Central memory CD8-positive, alpha-beta T cell (primary cell): ENCODE data around the gene LMF2.

Experiments
- ATAC-seq: fragments of 150-1000 bp; cut with Tn5 transposase; replicated peaks from 2 replicates; pipeline ENCODE4 v1.10.0; 2022; ENCODE audit warnings: mild to moderate bottlenecking, moderate FRiP score, moderate number of reproducible peaks; ENCODE audit not compliant: poor library complexity, severe bottlenecking; ENCODE audit errors: extremely low read depth
- DNase-seq, 2 donors: peaks; one replicate each; pipeline ENCODE4 v3.0.0; 2021; ENCODE audit warnings: low spot score in 2 of 2
- H3K27ac Mint-ChIP-seq: one replicate; pipeline ENCODE4 v1.8.0; 2022; ENCODE audit warnings: low read depth, mild to moderate bottlenecking, moderate library complexity, mixed read lengths
- H3K27me3 Mint-ChIP-seq: one replicate; pipeline ENCODE4 v1.8.0; 2022; ENCODE audit warnings: mixed read lengths
- H3K36me3 Mint-ChIP-seq: one replicate; pipeline ENCODE4 v1.8.0; 2022; ENCODE audit warnings: mild to moderate bottlenecking, moderate library complexity, mixed read lengths; ENCODE audit not compliant: insufficient read depth
- H3K4me1 Mint-ChIP-seq: one replicate; pipeline ENCODE4 v1.8.0; 2022; ENCODE audit warnings: mixed read lengths
- H3K4me3 Mint-ChIP-seq: one replicate; pipeline ENCODE4 v1.8.0; 2022; ENCODE audit warnings: mild to moderate bottlenecking, moderate library complexity, mixed read lengths
- H3K9me3 Mint-ChIP-seq: one replicate; pipeline ENCODE4 v1.8.0; 2022; ENCODE audit warnings: mixed read lengths

The LMF2 gene

DNA sequence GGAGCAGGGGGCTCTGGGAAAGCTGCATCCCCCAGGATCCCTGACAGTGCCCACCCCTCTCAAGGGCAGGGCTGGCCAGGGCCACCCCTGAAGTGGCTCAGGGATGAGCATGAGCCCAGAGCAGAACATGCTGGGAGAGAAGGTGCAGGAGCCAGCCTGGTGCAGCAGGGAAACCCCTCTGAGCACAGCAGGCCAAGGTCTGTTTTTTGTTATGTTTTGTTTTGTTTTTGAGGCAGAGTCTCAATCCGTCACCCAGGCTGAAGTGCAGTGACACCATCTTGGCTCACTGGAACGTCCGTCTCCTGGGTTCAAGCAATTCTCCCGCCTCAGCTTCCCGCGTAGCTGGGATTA lies 31.9 kb downstream of the LMF2 start:
- peaks cover 41% of the 10 kb centered on the region for H3K4me1 Mint-ChIP-seq
- peak overlapping the region; percentile 68 for H3K4me3 Mint-ChIP-seq
- ATAC-seq (no peak), DNase-seq (no peak)
- H3K27ac Mint-ChIP-seq: peak overlapping the region; percentile 41
- no peaks in the 10 kb centered on the region for H3K27me3 Mint-ChIP-seq
- no peaks in the 10 kb centered on the region for H3K9me3 Mint-ChIP-seq
- peaks cover 12% of the 10 kb centered on the region for H3K36me3 Mint-ChIP-seq

GRCh38 chr22:50474710-50475651 lies 32.5 kb downstream of the LMF2 start, which contains the start of gene SBF1:
Gene SBF1, minus strand, starts transcription at chr22:50475035. Its CDS starts 195 bp downstream, at chr22:50474840.
- peak; percentile 76 to 77 for DNase-seq
- H3K4me3 Mint-ChIP-seq: peak within 1 kb of the TSS; percentile 91
- H3K27ac Mint-ChIP-seq: peak within 1 kb of the TSS; percentile 88
- H3K27me3 Mint-ChIP-seq: no peaks in the 10 kb centered on the region
- peaks cover 16% of the 10 kb centered on the region for H3K36me3 Mint-ChIP-seq
- H3K4me1 Mint-ChIP-seq: peaks cover 48% of the 10 kb centered on the region
- no peaks in the 10 kb centered on the region for H3K9me3 Mint-ChIP-seq
- ATAC-seq: peak; percentile 55

- H3K27me3 Mint-ChIP-seq: no peaks in the 10 kb centered on the region
- H3K9me3 Mint-ChIP-seq: no peaks in the 10 kb centered on the region
- ATAC-seq (no peak), DNase-seq (no peak)
- peak overlapping the region; percentile 88 for H3K27ac Mint-ChIP-seq
- peaks cover 57% of the 10 kb centered on the region for H3K4me1 Mint-ChIP-seq
- peak overlapping the region; percentile 91 for H3K4me3 Mint-ChIP-seq
- peaks cover 22% of the 10 kb centered on the region for H3K36me3 Mint-ChIP-seq
Measured at GRCh38 chr22:50473855-50474671, 33.4 kb downstream of the LMF2 start.

DNA sequence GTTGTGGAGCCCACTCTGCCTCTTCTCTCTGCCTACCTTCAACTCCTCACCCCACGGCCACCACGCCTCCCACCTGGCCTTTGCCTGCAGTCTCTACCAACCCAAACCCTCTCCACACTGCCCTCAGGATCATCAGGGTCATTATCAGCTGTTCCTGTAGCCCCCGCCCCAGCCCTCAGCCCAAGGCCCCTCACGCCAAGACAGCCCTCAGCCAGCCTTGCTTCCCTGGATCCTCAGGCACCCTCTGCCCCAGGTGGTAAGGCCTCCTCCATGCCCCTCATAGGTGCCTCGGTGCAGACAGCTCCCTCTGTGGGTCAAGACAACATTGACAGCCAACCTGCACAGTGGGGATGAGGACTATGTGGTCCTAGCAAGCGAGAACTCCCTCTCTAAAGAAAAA lies 34.4 kb downstream of the LMF2 start:
- Mint-ChIP-seq H3K36me3 (peaks cover 24% of the 10 kb centered on the region), H3K4me3 (peak overlapping the region; percentile 91), H3K4me1 (peaks cover 65% of the 10 kb centered on the region), H3K27ac (peak overlapping the region; percentile 88), H3K9me3 (no peaks in the 10 kb centered on the region), H3K27me3 (no peaks in the 10 kb centered on the region)
- DNase-seq (peak in 1 of 2 donors; percentile 32), ATAC-seq (no peak)

- H3K27me3 Mint-ChIP-seq: no peaks in the 10 kb centered on the region
- H3K9me3 Mint-ChIP-seq: no peaks in the 10 kb centered on the region
- H3K4me1 Mint-ChIP-seq: peaks cover 66% of the 10 kb centered on the region
- peaks cover 26% of the 10 kb centered on the region for H3K36me3 Mint-ChIP-seq
- DNase-seq (no peak), ATAC-seq (no peak)
- peak overlapping the region; percentile 88 for H3K27ac Mint-ChIP-seq
- H3K4me3 Mint-ChIP-seq: peak overlapping the region; percentile 91
Measured at GRCh38 chr22:50471962-50472361, 35.5 kb downstream of the LMF2 start.

DNA sequence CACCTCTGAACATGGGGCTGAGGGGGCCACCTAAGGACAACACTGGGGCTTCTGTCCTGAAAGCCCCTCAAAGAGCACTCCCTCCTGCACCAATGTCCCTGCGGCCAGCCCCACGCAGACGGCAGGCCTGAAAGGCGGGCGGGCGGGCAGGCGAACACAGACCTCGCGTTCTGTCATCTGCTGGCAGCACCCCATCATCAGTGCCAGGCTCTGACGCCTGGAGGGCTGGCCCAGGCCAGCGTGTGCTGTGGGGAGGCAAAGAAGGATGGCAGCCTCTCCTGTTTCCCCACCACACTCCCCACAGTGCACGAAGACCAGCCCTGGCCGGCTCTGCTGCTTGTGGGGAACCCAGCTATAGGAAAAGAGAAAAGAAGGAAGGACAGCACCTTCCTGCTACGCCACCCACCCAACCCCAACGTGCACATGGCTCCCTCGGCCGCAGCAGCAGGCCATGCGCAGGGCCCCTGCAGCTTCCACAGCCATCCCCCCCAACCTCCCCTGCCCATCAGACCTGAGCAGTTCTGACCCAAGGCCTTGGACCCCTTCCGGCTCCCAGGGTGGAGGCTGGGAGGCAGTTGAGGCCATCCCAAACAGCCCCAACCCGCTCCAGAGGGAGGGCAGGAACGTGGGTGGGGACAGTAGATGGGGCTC lies 36.2 kb downstream of the LMF2 start:
- Mint-ChIP-seq H3K9me3 (no peaks in the 10 kb centered on the region), H3K36me3 (peaks cover 30% of the 10 kb centered on the region), H3K27ac (peak overlapping the region; percentile 92), H3K4me3 (peak overlapping the region; percentile 72), H3K27me3 (no peaks in the 10 kb centered on the region), H3K4me1 (peaks cover 72% of the 10 kb centered on the region)
- ATAC-seq (no peak), DNase-seq (no peak)

- Mint-ChIP-seq H3K27me3 (no peaks in the 10 kb centered on the region), H3K4me3 (peak overlapping the region; percentile 72), H3K9me3 (no peaks in the 10 kb centered on the region), H3K4me1 (peaks cover 74% of the 10 kb centered on the region), H3K36me3 (peaks cover 32% of the 10 kb centered on the region), H3K27ac (peak overlapping the region; percentile 92)
- ATAC-seq: no peak
- no peak for DNase-seq
Measured at GRCh38 chr22:50470491-50470890, 37.0 kb downstream of the LMF2 start.

- Mint-ChIP-seq H3K4me1 (peaks cover 70% of the 10 kb centered on the region), H3K36me3 (peaks cover 32% of the 10 kb centered on the region), H3K27me3 (no peaks in the 10 kb centered on the region), H3K27ac (peak overlapping the region; percentile 92), H3K4me3 (peak overlapping the region; percentile 72), H3K9me3 (no peaks in the 10 kb centered on the region)
- DNase-seq (peak; percentile 92 to 98), ATAC-seq (peak; percentile 89)
Measured at GRCh38 chr22:50469377-50470305, 37.9 kb downstream of the LMF2 start.

DNA sequence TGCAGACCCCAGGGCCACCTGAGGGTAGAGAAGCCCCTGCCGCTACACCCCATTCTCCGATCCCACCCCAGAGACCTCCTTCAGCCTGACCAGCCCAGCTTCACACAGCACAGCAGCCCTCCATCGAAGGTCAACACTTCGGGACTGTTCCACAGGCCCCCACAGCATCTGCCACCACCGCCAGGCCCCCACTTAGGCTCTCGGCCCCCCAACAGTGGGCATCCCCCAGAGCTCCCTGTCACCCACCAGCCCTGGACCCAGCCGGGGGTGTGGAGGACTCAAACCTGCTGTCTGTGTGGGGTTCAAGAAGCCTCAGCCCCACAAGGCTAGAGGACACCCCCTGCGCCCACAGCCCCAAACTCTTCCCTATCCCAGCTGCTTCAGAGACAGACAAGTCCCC lies 38.9 kb downstream of the LMF2 start:
- DNase-seq (no peak), ATAC-seq (no peak)
- Mint-ChIP-seq H3K36me3 (peaks cover 41% of the 10 kb centered on the region), H3K9me3 (no peaks in the 10 kb centered on the region), H3K27ac (peak overlapping the region; percentile 92), H3K27me3 (no peaks in the 10 kb centered on the region), H3K4me1 (peaks cover 63% of the 10 kb centered on the region), H3K4me3 (peak overlapping the region; percentile 72)

DNA sequence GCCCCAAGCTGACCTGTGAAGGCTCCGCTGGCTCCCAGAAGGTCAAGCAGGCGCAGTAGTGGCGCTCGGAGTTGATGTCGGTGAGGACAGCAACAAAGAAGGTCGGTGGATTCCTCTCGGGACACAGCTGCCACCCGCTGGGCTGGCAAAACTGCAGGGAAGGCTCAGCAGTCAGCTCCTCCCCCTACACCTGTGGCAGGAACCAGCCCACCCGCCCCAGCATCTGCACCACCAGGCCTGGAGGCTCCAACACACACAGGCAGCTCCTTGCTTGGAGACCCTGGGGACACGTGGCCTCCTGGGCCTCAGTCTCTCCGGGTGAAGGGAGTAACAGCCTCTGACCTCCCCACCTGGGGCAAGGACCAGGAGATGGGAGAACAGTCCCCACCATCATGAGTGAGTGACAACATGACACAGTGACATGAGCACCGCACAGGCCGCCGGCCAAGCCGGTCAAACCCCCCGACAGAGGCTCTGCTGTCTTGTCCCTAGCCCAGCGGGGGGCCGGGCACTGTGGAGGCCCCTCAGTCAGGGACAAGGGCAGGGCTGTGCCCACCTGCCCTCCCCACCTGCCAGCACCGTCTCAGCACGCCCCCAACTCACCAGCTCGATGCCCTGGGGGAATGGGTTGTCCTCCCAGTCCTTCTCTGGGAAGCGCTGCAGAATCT lies 39.6 kb downstream of the LMF2 start:
- Mint-ChIP-seq H3K27me3 (no peaks in the 10 kb centered on the region), H3K4me1 (peaks cover 55% of the 10 kb centered on the region), H3K9me3 (no peaks in the 10 kb centered on the region), H3K36me3 (peaks cover 40% of the 10 kb centered on the region), H3K27ac (peak overlapping the region; percentile 92), H3K4me3 (peak overlapping the region; percentile 72)
- ATAC-seq (no peak), DNase-seq (no peak)

GRCh38 chr22:50467341-50467740 lies 40.2 kb downstream of the LMF2 start:
- Mint-ChIP-seq H3K9me3 (no peaks in the 10 kb centered on the region), H3K36me3 (peaks cover 41% of the 10 kb centered on the region), H3K4me3 (no peak overlapping the region), H3K27ac (peak overlapping the region; percentile 85), H3K4me1 (peaks cover 50% of the 10 kb centered on the region), H3K27me3 (no peaks in the 10 kb centered on the region)
- DNase-seq: no peak
- ATAC-seq: no peak
